ENCODE results near the gene REG4. TPM values are rescaled to one million over a fixed set of nuclear protein-coding genes. Genes with fewer than 3 reads are reported as not detected.

Gene REG4
- total RNA-seq, 2 experiments from 2014 or later, result 0.33 TPM; not detected in 1

GRCh38 chr1:119827010-119827409 is 15.8 kb upstream of the REG4 start:
- H3K4me1 ChIP-seq (ENCODE audit: insufficient read depth, low read length), result no peaks in the 10 kb centered on the region
- peaks cover 9 to 13% of the 10 kb centered on the region in 2 experiments for H3K27me3 ChIP-seq (ENCODE audit: control insufficient read depth in 1 of 2, insufficient read depth in 2 of 2, low read length in 2 of 2)
- H3K4me3 ChIP-seq (ENCODE audit: low read length), result no peak overlapping the region
- intact Hi-C loops (cut with DNase I, micrococcal nuclease), result no loop called here
- DNase-seq (no peak), ATAC-seq (ENCODE audit: poor library complexity) (no peak)
- no peaks in the 10 kb centered on the region for H3K36me3 ChIP-seq (ENCODE audit: insufficient read depth, low read length)
- peaks cover 0 to 3% of the 10 kb centered on the region in 2 experiments for H3K9me3 ChIP-seq (ENCODE audit: control insufficient read depth in 1 of 2, insufficient read depth in 1 of 2, low read length in 2 of 2)
- no peak overlapping the region for H3K27ac ChIP-seq (ENCODE audit: low read depth in 1 of 2, low read length in 2 of 2)
- Mint-ChIP-seq H3K36me3 (ENCODE audit: low read depth) (no peaks in the 10 kb centered on the region), H3K27me3 (peaks cover 34% of the 10 kb centered on the region), H3K4me1 (ENCODE audit: low read depth) (no peaks in the 10 kb centered on the region), H3K9me3 (no peaks in the 10 kb centered on the region), H3K4me3 (no peak overlapping the region), H3K27ac (no peak overlapping the region)
- POLR2A ChIA-PET, result no interaction called here
- TF ChIP-seq, protein P1, sequence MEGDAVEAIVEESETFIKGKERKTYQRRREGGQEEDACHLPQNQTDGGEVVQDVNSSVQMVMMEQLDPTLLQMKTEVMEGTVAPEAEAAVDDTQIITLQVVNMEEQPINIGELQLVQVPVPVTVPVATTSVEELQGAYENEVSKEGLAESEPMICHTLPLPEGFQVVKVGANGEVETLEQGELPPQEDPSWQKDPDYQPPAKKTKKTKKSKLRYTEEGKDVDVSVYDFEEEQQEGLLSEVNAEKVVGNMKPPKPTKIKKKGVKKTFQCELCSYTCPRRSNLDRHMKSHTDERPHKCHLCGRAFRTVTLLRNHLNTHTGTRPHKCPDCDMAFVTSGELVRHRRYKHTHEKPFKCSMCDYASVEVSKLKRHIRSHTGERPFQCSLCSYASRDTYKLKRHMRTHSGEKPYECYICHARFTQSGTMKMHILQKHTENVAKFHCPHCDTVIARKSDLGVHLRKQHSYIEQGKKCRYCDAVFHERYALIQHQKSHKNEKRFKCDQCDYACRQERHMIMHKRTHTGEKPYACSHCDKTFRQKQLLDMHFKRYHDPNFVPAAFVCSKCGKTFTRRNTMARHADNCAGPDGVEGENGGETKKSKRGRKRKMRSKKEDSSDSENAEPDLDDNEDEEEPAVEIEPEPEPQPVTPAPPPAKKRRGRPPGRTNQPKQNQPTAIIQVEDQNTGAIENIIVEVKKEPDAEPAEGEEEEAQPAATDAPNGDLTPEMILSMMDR (IDR thresholded peaks at IDR 0.05), result no peak
- CTCF ChIA-PET, result interaction anchor here (1.4 kb wide), 1 partner anchor 18 kb away, joined by 3 read pairs; no protein-coding TSS in a partner anchor

DNA sequence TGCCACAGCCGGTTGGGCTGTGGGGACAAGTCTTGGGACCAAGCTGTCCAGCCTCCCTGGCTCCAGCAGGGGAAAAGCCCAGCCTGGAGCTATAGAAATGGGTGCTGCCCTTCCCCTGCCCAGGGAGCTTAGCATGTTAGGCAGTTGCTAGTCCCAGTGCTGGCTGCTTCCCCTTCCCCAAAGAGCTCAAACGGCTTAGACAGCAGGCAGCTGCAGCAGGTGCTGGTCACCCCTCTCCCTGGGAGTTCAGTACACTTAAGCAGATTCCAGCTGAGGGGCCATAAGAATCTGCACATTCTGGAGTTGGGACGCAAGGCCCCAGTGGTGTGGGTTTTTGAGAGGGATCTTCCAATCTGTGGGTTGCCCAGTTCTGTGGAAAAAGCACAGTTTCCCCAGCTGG is 11.1 kb upstream of the REG4 start:
- DNase-seq (no peak), ATAC-seq (ENCODE audit: poor library complexity) (no peak)
- Histone ChIP-seq H3K4me3 (ENCODE audit: low read length) (no peak overlapping the region), H3K4me1 (ENCODE audit: insufficient read depth, low read length) (no peaks in the 10 kb centered on the region), H3K27ac (ENCODE audit: low read depth in 1 of 2, low read length in 2 of 2) (no peak overlapping the region), H3K9me3 (ENCODE audit: control insufficient read depth in 1 of 2, insufficient read depth in 1 of 2, low read length in 2 of 2) (peaks cover 0 to 3% of the 10 kb centered on the region in 2 experiments), H3K27me3 (ENCODE audit: control insufficient read depth in 1 of 2, insufficient read depth in 2 of 2, low read length in 2 of 2) (peaks cover 9 to 12% of the 10 kb centered on the region in 2 experiments), H3K36me3 (ENCODE audit: insufficient read depth, low read length) (no peaks in the 10 kb centered on the region)
- Mint-ChIP-seq H3K4me1 (ENCODE audit: low read depth) (no peaks in the 10 kb centered on the region), H3K36me3 (ENCODE audit: low read depth) (no peaks in the 10 kb centered on the region), H3K27ac (no peak overlapping the region), H3K4me3 (no peak overlapping the region), H3K27me3 (peaks cover 35% of the 10 kb centered on the region), H3K9me3 (no peaks in the 10 kb centered on the region)
- ChIA-PET POLR2A (no interaction called here), CTCF (no interaction called here)
- intact Hi-C loops (cut with DNase I, micrococcal nuclease), result no loop called here
- TF ChIP-seq, protein P1 (IDR thresholded peaks at IDR 0.05), result no peak

DNA sequence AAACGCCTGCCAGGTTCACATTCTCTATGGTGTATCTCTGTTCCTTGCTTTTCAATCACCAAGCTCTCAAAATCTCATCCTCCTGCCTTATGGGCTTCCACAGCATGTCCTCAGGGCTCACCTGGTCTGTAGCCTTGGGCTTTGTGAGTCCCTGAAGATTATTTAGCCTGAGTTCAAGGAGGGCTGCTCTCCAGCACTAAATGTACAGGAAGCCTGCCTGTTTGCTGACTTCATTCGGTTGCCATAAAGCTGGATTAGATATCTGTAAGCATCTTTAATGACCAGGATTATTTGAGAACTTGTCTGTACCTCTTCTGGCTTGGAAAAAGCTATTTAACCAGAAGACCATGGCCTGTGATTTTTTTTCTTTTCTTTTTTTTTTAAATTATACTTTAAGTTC is 6.9 kb upstream of the REG4 start:
- Mint-ChIP-seq H3K4me1 (ENCODE audit: low read depth) (no peaks in the 10 kb centered on the region), H3K36me3 (ENCODE audit: low read depth) (no peaks in the 10 kb centered on the region), H3K4me3 (no peak overlapping the region), H3K27me3 (peaks cover 17% of the 10 kb centered on the region), H3K27ac (no peak overlapping the region), H3K9me3 (no peaks in the 10 kb centered on the region)
- Histone ChIP-seq H3K4me1 (ENCODE audit: insufficient read depth, low read length) (no peaks in the 10 kb centered on the region), H3K9me3 (ENCODE audit: control insufficient read depth in 1 of 2, insufficient read depth in 1 of 2, low read length in 2 of 2) (peaks cover 0 to 3% of the 10 kb centered on the region in 2 experiments), H3K27me3 (ENCODE audit: control insufficient read depth in 1 of 2, insufficient read depth in 2 of 2, low read length in 2 of 2) (peaks cover 12% of the 10 kb centered on the region in 2 experiments), H3K36me3 (ENCODE audit: insufficient read depth, low read length) (no peaks in the 10 kb centered on the region), H3K4me3 (ENCODE audit: low read length) (no peak overlapping the region), H3K27ac (ENCODE audit: low read depth in 1 of 2, low read length in 2 of 2) (no peak overlapping the region)
- TF ChIP-seq, protein P1 (IDR thresholded peaks at IDR 0.05), result no peak
- CTCF ChIA-PET, result no interaction called here
- POLR2A ChIA-PET, result no interaction called here
- DNase-seq (no peak), ATAC-seq (ENCODE audit: poor library complexity) (no peak)
- intact Hi-C loops (cut with DNase I, micrococcal nuclease), result no loop called here
